ENCODE measurements around the gene MREG. TPM values are rescaled to one million over a fixed set of nuclear protein-coding genes. Genes with fewer than 3 reads are reported as not detected.

The MREG gene
- polyA plus RNA-seq, 3 donors, result 0.14 to 0.47 TPM; not detected in 1

DNA sequence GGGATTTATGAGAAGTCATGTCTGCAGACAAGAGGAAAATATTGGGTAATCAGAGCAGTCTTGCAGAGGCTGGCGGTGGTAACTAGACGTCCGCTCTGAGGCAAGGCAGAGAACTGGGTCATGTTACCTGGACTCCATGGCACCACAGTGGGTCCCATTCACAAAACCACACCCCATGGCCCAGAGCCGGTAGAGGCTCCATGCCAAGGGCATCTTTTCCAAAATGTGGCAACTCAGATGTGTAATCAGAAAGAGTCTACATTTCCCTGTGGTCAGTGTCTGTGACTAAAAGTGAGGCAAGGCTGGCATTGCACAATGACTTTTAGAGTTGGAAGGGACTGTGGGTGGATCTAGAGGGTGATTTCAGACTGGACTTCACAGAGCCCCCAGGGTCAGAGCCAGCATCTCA, 113.1 kb downstream of the MREG start:
- Mint-ChIP-seq H3K9me3 (peaks cover 0 to 7% (median 2%) of the 10 kb centered on the region in 7 donors), H3K36me3 (peaks cover 3 to 6% of the 10 kb centered on the region in 2 donors), H3K27ac (peak overlapping the region; percentile 94 to 98 (median 96)), H3K4me1 (peaks cover 60% of the 10 kb centered on the region), H3K4me3 (peak overlapping the region in 1 of 2 donors; percentile 78), H3K27me3 (ENCODE audit: low read depth in 3 of 3) (peaks cover 4 to 12% (median 6%) of the 10 kb centered on the region in 3 donors)
- no peaks in the 10 kb centered on the region for H3K27me3 ChIP-seq (ENCODE audit: control insufficient read depth in 2 of 2, insufficient read depth in 2 of 2, low read length in 2 of 2)
- no peak overlapping the region for H2AFZ ChIP-seq (ENCODE audit: insufficient read depth, low read depth, low read length, poor library complexity, severe bottlenecking)
- H4K20me1 ChIP-seq (ENCODE audit: insufficient read depth, low read length), result no peaks in the 10 kb centered on the region
- TF ChIP-seq, protein P1, sequence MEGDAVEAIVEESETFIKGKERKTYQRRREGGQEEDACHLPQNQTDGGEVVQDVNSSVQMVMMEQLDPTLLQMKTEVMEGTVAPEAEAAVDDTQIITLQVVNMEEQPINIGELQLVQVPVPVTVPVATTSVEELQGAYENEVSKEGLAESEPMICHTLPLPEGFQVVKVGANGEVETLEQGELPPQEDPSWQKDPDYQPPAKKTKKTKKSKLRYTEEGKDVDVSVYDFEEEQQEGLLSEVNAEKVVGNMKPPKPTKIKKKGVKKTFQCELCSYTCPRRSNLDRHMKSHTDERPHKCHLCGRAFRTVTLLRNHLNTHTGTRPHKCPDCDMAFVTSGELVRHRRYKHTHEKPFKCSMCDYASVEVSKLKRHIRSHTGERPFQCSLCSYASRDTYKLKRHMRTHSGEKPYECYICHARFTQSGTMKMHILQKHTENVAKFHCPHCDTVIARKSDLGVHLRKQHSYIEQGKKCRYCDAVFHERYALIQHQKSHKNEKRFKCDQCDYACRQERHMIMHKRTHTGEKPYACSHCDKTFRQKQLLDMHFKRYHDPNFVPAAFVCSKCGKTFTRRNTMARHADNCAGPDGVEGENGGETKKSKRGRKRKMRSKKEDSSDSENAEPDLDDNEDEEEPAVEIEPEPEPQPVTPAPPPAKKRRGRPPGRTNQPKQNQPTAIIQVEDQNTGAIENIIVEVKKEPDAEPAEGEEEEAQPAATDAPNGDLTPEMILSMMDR (IDR thresholded peaks at IDR 0.05), result no peak
- no peaks in the 10 kb centered on the region for H3K79me2 ChIP-seq (ENCODE audit: insufficient read depth, low read length)
- H3K36me3 ChIP-seq (replicated peaks in 1 of 2; ENCODE audit: control insufficient read depth in 1 of 2, insufficient read depth in 2 of 2, low read length in 2 of 2), result no peaks in the 10 kb centered on the region
- peak overlapping the region; percentile 62 for H3K4me2 ChIP-seq (replicated peaks; ENCODE audit: extremely low read depth, low read length, poor library complexity, severe bottlenecking)
- no CpG with 5 or more reads among the region's 4 CpGs for WGBS (ENCODE audit: insufficient coverage)
- intact Hi-C loops (cut with micrococcal nuclease), result loop anchor here (5.0 to 10.0 kb wide), 5 partner anchors 53 to 178 kb away; no protein-coding TSS in a partner anchor
- H3K4me3 ChIP-seq (replicated peaks in 1 of 3; ENCODE audit: low read depth in 2 of 3, low read length in 3 of 3), result peak overlapping the region in 1 of 3 experiments; percentile 30
- H3K9ac ChIP-seq (ENCODE audit: insufficient read depth, low read length, poor library complexity, severe bottlenecking), result no peak overlapping the region
- peaks cover 54 to 65% of the 10 kb centered on the region in 2 donors for H3K4me1 ChIP-seq (ENCODE audit: control insufficient read depth in 1 of 2, insufficient read depth in 2 of 2, low read length in 2 of 2)
- DNase-seq, result peak; percentile 93 to 99 (median 98)
- no peaks in the 10 kb centered on the region for H3K9me3 ChIP-seq (replicated peaks in 1 of 2; ENCODE audit: control insufficient read depth in 1 of 2, insufficient read depth in 1 of 2, low read length in 2 of 2)
- peak overlapping the region; percentile 45 to 87 for H3K27ac ChIP-seq (ENCODE audit: low read depth in 1 of 2, low read length in 2 of 2)

DNA sequence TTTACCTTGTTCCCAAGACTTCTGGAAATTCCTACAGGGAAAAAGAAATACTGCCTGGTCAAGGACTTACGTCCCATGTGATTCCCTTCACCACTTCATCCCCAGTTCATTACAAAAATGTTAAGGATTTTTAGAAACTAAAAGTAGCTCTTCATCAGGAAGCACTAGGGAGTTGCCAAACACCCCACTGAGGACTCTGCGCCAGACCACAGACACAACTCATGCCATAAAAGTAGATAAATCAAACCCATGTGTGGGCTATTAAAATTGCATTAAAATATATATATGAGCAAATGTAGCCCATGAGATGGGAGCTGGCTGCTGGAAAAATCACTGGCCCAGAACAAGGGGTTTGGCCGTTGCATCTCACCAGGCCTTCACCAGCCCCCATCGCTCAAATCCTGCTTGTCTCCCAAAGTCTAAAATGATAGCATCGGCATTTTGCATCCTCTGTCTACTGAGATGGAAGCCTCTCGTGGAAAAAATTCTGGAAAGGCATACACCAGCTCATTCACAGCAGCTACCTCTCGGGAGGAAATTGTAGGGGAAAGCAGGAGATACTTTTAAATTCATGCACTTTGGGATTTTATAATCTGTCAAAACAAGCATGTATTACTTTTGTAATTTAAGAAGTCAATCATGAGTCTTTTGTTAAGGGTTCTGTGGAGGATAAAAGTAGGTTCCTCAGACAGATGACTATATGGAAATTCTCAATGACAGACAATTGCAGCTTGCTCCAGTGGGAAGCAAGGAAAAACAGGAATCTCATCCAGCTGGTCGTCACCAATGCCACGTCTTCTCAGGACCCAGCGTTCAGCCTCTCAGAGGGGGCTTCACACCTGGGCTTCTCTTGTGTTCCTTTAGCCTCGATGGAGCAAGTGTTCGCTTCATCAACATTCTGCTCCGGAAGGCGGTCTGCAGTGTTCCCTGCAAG, 113.9 kb downstream of the MREG start:
- intact Hi-C loops (cut with micrococcal nuclease), result loop anchor here (5.0 to 10.0 kb wide), 5 partner anchors 52 to 177 kb away; no protein-coding TSS in a partner anchor
- Histone ChIP-seq H4K20me1 (ENCODE audit: insufficient read depth, low read length) (no peaks in the 10 kb centered on the region), H3K9me3 (replicated peaks in 1 of 2; ENCODE audit: control insufficient read depth in 1 of 2, insufficient read depth in 1 of 2, low read length in 2 of 2) (no peaks in the 10 kb centered on the region), H3K79me2 (ENCODE audit: insufficient read depth, low read length) (no peaks in the 10 kb centered on the region), H3K9ac (ENCODE audit: insufficient read depth, low read length, poor library complexity, severe bottlenecking) (no peak overlapping the region), H3K27me3 (ENCODE audit: control insufficient read depth in 2 of 2, insufficient read depth in 2 of 2, low read length in 2 of 2) (no peaks in the 10 kb centered on the region), H3K4me1 (ENCODE audit: control insufficient read depth in 1 of 2, insufficient read depth in 2 of 2, low read length in 2 of 2) (peaks cover 51 to 59% of the 10 kb centered on the region in 2 donors), H3K4me3 (replicated peaks in 1 of 3; ENCODE audit: low read depth in 2 of 3, low read length in 3 of 3) (peak overlapping the region in 1 of 3 experiments; percentile 30), H3K27ac (ENCODE audit: low read depth in 1 of 2, low read length in 2 of 2) (peak overlapping the region; percentile 45 to 87), H3K4me2 (replicated peaks; ENCODE audit: extremely low read depth, low read length, poor library complexity, severe bottlenecking) (peak overlapping the region; percentile 62), H2AFZ (ENCODE audit: insufficient read depth, low read depth, low read length, poor library complexity, severe bottlenecking) (no peak overlapping the region), H3K36me3 (replicated peaks in 1 of 2; ENCODE audit: control insufficient read depth in 1 of 2, insufficient read depth in 2 of 2, low read length in 2 of 2) (no peaks in the 10 kb centered on the region)
- 90% methylated on average over 11 of the region's 14 CpGs for WGBS (ENCODE audit: insufficient coverage)
- peak overlapping the region; percentile 94 to 98 (median 96) for H3K27ac Mint-ChIP-seq
- H3K9me3 Mint-ChIP-seq, result peaks cover 0 to 7% (median 2%) of the 10 kb centered on the region in 7 donors
- H3K36me3 Mint-ChIP-seq, result peaks cover 3 to 6% of the 10 kb centered on the region in 2 donors
- peak in 1 of 3 donors; percentile 10 for DNase-seq
- H3K4me3 Mint-ChIP-seq, result peak overlapping the region in 1 of 2 donors; percentile 78
- peaks cover 4 to 15% (median 6%) of the 10 kb centered on the region in 3 donors for H3K27me3 Mint-ChIP-seq (ENCODE audit: low read depth in 3 of 3)
- TF ChIP-seq, protein P1 (IDR thresholded peaks at IDR 0.05), result no peak
- H3K4me1 Mint-ChIP-seq, result peaks cover 55% of the 10 kb centered on the region
